GM12874 (cell line): ENCODE data around the gene IP6K3.

Experiments
- TF ChIP-seq, protein P1 (sequence below): IDR thresholded peaks from 2 replicates; pipeline ENCODE4 v1.5.1; 2011; ENCODE audit warnings: low read depth, mild to moderate bottlenecking, control low read depth, low read length, moderate library complexity; ENCODE audit not compliant: insufficient read depth

IP6K3 gene

DNA sequence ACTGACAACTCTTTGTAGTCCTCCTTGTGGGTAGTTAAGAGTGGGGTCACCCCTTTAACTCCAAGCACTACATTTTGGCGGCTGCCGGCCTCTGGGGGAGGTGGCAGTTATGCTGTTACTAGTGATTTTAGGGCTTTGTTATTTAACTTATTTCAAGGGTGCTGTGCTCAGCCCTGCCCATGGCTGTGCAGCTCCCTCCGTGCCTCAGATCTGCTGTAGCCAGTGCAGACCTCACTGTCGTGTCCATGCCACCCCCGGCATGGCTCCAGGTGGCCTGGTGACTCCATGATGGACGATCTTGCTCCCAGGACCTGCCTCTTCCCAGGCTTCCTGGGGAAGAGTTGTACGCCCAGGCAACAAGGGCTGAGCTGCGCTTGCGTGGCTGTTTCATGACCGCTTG is 50.6 kb downstream of the IP6K3 start:
- TF ChIP-seq, protein P1, sequence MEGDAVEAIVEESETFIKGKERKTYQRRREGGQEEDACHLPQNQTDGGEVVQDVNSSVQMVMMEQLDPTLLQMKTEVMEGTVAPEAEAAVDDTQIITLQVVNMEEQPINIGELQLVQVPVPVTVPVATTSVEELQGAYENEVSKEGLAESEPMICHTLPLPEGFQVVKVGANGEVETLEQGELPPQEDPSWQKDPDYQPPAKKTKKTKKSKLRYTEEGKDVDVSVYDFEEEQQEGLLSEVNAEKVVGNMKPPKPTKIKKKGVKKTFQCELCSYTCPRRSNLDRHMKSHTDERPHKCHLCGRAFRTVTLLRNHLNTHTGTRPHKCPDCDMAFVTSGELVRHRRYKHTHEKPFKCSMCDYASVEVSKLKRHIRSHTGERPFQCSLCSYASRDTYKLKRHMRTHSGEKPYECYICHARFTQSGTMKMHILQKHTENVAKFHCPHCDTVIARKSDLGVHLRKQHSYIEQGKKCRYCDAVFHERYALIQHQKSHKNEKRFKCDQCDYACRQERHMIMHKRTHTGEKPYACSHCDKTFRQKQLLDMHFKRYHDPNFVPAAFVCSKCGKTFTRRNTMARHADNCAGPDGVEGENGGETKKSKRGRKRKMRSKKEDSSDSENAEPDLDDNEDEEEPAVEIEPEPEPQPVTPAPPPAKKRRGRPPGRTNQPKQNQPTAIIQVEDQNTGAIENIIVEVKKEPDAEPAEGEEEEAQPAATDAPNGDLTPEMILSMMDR: no peak

DNA sequence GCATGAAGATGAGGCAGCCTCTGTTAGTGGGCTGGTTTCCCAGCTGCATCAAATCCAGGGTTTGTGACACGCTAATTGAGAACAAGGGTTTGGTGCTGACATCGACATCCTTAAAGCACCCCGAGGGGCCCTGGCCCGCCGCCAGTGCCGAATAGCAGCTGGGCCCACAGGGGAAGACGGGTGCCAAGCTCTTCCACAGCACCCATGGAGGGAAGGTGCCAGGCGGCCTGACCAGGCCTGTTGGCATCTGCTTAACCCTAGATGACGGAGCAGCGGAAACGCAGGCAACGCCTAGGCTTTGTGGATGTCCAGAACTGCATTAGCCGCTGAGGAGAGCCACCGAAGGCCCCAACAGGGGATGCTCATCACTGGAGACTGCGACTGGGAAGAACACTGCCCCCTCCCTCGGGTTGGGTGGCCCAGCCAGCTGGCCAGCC is 51.2 kb downstream of the IP6K3 start:
- TF ChIP-seq, protein P1: no peak

DNA sequence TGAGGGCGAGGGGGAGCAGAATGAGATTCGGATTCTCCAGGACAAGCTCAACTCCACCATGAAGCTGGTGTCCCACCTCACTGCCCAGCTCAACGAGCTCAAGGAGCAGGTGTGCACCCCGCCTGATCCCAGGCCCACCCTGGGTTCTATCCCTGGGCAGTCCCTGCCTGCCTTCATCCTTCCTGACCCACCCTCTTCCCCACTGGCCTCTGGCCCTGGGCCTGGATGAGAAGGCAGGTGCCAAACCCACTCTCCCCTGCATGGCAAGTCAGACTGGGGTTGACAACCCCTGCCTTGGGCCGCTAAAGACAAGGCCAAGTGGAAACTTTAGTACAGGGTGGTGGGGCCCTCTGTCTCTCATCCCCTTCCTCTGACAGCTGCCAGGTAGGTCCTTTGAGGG is 51.7 kb downstream of the IP6K3 start:
- TF ChIP-seq, protein P1: no peak

DNA sequence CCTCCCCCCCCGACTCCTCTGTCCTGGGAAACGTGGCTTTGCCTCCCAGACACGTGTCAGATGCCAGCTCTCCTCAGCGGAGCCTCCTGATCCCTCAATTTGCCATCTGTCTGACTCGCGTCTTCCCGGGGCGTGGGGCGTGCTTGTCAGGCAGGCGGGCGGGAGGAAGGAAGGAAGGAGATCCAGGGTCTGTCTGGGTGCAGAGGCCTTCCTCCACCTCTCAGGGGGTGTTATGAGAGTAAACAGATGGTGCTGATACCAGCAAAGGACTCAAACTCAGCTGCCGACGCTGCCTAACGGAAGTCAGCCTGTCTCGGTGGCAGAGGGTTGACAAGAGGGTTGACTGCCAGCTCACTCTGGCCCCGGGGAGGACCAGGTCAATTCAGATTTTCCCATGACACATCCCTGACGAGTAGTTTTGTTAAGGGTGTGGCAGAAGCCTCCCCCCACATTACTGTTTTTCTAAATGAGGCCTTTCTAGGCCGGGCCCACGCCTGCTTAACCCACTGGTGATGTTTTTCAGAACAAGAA is 52.2 kb downstream of the IP6K3 start:
- TF ChIP-seq, protein P1: no peak

DNA sequence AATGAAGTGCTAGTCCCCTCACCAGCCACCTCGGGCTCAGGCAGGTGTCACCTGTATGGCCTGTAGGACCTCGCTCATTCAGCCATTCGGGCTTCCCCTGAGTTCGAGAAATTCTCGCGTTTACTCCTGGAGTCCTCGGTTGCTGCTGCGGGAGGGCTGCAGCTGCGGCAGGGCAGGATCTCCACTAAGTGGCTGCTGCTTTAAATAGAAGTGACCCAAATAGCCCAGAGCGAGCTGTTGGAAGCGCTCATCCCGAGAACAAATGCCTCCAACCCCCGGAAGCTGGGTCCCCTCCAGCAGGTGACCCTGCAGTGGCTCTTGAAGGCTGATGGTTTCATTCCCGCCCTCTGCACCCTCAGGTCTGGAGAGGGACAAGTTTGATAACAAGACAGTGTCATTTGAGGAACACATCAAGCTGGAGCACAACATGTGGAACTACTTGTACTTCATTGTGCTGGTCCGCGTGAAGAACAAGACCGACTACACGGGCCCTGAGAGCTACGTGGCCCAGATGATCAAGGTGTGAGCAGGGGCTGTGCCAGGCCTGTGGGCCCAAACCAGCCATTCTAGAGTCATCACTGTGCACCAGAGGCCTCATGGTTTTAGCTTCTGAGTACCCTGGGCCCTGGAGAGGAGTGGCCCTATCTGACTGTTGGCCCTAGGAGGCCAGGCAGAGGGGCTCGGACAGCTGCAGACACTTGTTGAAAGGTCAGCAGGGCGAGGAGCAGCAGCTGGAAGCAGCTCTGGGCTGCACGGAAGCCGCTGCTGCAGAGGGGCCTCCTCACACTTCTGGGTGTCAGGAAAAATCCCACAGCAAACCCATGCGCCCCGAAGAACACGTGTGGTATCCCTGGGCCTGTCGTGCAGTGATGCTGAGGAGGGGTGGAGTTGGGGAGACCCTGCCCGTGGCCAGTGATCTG is 53.3 kb downstream of the IP6K3 start:
- TF ChIP-seq, protein P1: no peak

DNA sequence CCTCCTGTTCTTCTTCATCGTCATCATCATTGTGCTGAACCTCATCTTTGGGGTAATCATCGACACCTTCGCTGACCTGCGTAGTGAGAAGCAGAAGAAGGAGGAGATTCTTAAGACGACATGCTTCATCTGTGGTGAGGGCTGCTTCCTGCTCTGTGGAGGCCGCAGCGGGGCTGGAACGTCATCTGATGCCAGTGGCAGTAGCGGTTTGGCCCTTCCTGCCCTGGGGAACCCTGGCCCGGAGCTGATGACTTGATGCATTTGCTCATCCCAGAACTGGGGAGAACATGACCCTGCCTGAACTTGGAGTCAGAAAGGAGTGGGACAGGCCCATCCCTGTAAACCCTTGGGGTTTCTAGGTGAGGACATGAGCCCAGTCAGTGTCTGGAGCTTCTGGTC is 53.9 kb downstream of the IP6K3 start:
- TF ChIP-seq, protein P1: no peak

DNA sequence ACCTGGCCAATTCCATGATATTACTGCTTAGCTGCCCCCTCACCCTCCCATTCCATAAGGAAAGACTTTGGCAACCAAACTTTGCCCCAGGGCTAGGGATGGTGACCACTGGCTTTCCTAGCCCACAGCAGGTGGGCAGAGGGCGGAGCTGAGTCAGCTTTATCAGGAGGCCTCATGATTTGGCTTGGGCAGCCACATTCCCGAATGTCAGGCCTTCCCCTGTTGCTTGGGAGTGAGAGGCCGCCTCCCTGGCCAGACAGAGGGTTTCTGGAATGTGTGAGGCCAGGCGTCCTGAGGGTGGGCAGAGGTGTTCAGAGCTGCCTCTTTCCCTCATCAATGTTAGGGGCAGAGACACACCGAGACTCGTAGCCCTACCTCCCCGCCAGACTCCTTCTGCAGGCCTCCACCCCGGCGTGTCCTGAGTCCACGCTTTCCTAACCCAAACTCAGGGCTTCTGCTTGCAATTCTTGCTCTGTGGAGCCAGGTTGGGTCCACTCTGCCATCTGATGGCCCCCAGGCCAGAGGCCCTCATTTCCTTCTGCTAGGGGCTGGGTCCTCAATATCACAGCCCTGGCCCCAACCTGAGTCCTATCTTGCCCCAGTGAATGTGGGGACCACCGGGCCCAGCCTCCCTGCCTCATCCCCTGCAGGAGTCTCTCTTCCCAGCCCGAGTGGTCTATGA is 54.5 kb downstream of the IP6K3 start:
- TF ChIP-seq, protein P1: no peak
